Thyroid gland (tissue), 4 donors: ENCODE results near the gene KLK14. TPM values are rescaled to one million over a fixed set of nuclear protein-coding genes. Genes with fewer than 3 reads are reported as not detected.

Experiments
- DNase-seq, 2 donors: peaks; one replicate each; pipeline ENCODE4 v3.0.0-alpha.2; 2019
- H3K27ac ChIP-seq, 3 donors: fragments of 200-600 bp; sonication (generic); 1 replicate in 2 of 3; 2 replicates in 1 of 3; pipeline ENCODE4 v1.5.1; 2016 to 2019; ENCODE audit warnings: mild to moderate bottlenecking in 1 of 3, moderate library complexity in 1 of 3
- H3K27me3 ChIP-seq: fragments of 200-600 bp; sonication (generic); one replicate; pipeline ENCODE4 v1.5.1; 2019
- H3K36me3 ChIP-seq, 2 donors: fragments of 200-600 bp; sonication (generic); one replicate each; pipeline ENCODE4 v1.5.1; 2016 to 2019
- H3K4me1 ChIP-seq, 2 donors: fragments of 200-600 bp; sonication (generic); one replicate each; pipeline ENCODE4 v1.5.1; 2017 to 2019
- H3K4me3 ChIP-seq, 3 donors: fragments of 200-600 bp; sonication (generic); replicated peaks in 1 of 3; 1 replicate in 2 of 3; 2 replicates in 1 of 3; pipeline ENCODE4 v1.5.1; 2016; ENCODE audit warnings: mild to moderate bottlenecking in 1 of 3
- H3K9me3 ChIP-seq: fragments of 200-600 bp; sonication (generic); one replicate; pipeline ENCODE4 v1.5.1; 2017
- CTCF ChIP-seq, 6 experiments: fragments of 200-600 bp in 3 of 6; fragments of 450-650 bp in 3 of 6; sonication (generic) in 3 of 6; IDR thresholded peaks; one replicate each; pipeline ENCODE4 v1.5.1; 2016 to 2019; ENCODE audit warnings: antibody characterized with exemption in 6 of 6, mild to moderate bottlenecking in 2 of 6, inconsistent platforms in 1 of 6, moderate library complexity in 1 of 6
- POLR2A ChIP-seq, 2 donors: fragments of 450-650 bp; IDR thresholded peaks; one replicate each; pipeline ENCODE4 v1.6.1; 2017; ENCODE audit warnings: antibody characterized with exemption in 2 of 2, mild to moderate bottlenecking in 2 of 2, moderate library complexity in 1 of 2
- WGBS, 2 donors: methylation state at CpG; one replicate each; pipeline ENCODE4 v1.1.5; 2017; 5-methylcytosine and 5-hydroxymethylcytosine counted together
- intact Hi-C: fragments of 100-400 bp; cut with DNase I; formaldehyde crosslinking; loops from one replicate; pipeline ENCODE4 v1.15.1; 2023
- total RNA-seq, 4 donors: library from RNA; depleted of rRNA; stranded (reverse); fragments of >200 nt; gene quantifications; one replicate each; pipeline ENCODE4 v1.2.3, GENCODE V29; 2016

The KLK14 gene
- total RNA-seq, 4 donors from 2014 or later, result not detected

GRCh38 chr19:51119101-51119500 is 36.4 kb upstream of the KLK14 start:
- DNase-seq, result no peak
- Histone ChIP-seq H3K27me3 (no peaks in the 10 kb centered on the region), H3K27ac (no peak overlapping the region), H3K9me3 (no peaks in the 10 kb centered on the region), H3K36me3 (no peaks in the 10 kb centered on the region), H3K4me1 (no peaks in the 10 kb centered on the region), H3K4me3 (no peak overlapping the region)
- intact Hi-C loops, result no loop called here
- 55 to 66% methylated on average over 4 of the region's 4 CpGs for WGBS, 2 donors
- TF ChIP-seq POLR2A (IDR thresholded peaks at IDR 0.05), result no peak
- no peak for TF ChIP-seq CTCF (IDR thresholded peaks at IDR 0.05)

- H3K4me3 ChIP-seq, result no peak overlapping the region
- H3K27me3 ChIP-seq, result no peaks in the 10 kb centered on the region
- TF ChIP-seq POLR2A (IDR thresholded peaks at IDR 0.05) (no peak), CTCF (IDR thresholded peaks at IDR 0.05) (no peak)
- no peak for DNase-seq
- H3K36me3 ChIP-seq, result no peaks in the 10 kb centered on the region
- intact Hi-C loops, result no loop called here
- no peak overlapping the region for H3K27ac ChIP-seq
- 78 to 84% methylated on average over 6 of the region's 6 CpGs for WGBS, 2 donors
- H3K9me3 ChIP-seq, result no peaks in the 10 kb centered on the region
- no peaks in the 10 kb centered on the region for H3K4me1 ChIP-seq
Observed at GRCh38 chr19:51116736-51117286, 34.1 kb upstream of the KLK14 start.

GRCh38 chr19:51114087-51114729 is 31.5 kb upstream of the KLK14 start:
- H3K9me3 ChIP-seq, result no peaks in the 10 kb centered on the region
- intact Hi-C loops, result no loop called here
- WGBS, 2 donors, result 80 to 81% methylated on average over 6 of the region's 6 CpGs
- no peak overlapping the region for H3K27ac ChIP-seq
- no peaks in the 10 kb centered on the region for H3K36me3 ChIP-seq
- DNase-seq, result no peak
- H3K4me1 ChIP-seq, result no peaks in the 10 kb centered on the region
- H3K27me3 ChIP-seq, result no peaks in the 10 kb centered on the region
- TF ChIP-seq POLR2A (IDR thresholded peaks at IDR 0.05) (no peak), CTCF (IDR thresholded peaks at IDR 0.05) (no peak)
- no peak overlapping the region for H3K4me3 ChIP-seq

GRCh38 chr19:51111606-51112005 is 28.9 kb upstream of the KLK14 start:
- Histone ChIP-seq H3K27ac (no peak overlapping the region), H3K36me3 (no peaks in the 10 kb centered on the region), H3K27me3 (no peaks in the 10 kb centered on the region), H3K4me1 (peaks cover 10 to 17% of the 10 kb centered on the region in 2 donors), H3K9me3 (no peaks in the 10 kb centered on the region), H3K4me3 (no peak overlapping the region)
- 29 to 43% methylated on average over 6 of the region's 6 CpGs for WGBS, 2 donors
- intact Hi-C loops, result no loop called here
- no peak for DNase-seq
- no peak for TF ChIP-seq CTCF (IDR thresholded peaks at IDR 0.05)
- TF ChIP-seq POLR2A (IDR thresholded peaks at IDR 0.05), result no peak

- 54 to 59% methylated on average over 1 of the region's 1 CpG for WGBS, 2 donors
- no peaks in the 10 kb centered on the region for H3K36me3 ChIP-seq
- H3K4me3 ChIP-seq, result no peak overlapping the region
- H3K4me1 ChIP-seq, result peaks cover 10 to 17% of the 10 kb centered on the region in 2 donors
- no peak for DNase-seq
- no peak overlapping the region for H3K27ac ChIP-seq
- intact Hi-C loops, result no loop called here
- no peak for TF ChIP-seq POLR2A (IDR thresholded peaks at IDR 0.05)
- TF ChIP-seq CTCF (IDR thresholded peaks at IDR 0.05), result no peak
- H3K27me3 ChIP-seq, result no peaks in the 10 kb centered on the region
- no peaks in the 10 kb centered on the region for H3K9me3 ChIP-seq
Observed at GRCh38 chr19:51110666-51110971, 27.9 kb upstream of the KLK14 start.
